Astrocyte (in vitro differentiated cells and primary cell): ENCODE data around the gene PRRX2. TPM values are rescaled to one million over a fixed set of nuclear protein-coding genes. Genes with fewer than 3 reads are reported as not detected.
"Not testable (repeated sequence)": the region's sequence is repeated elsewhere in the genome, so short reads cannot be mapped to it uniquely, and the experiment has no call there.

Experiments used
- DNase-seq: peaks from one replicate; pipeline ENCODE4 v3.0.0-alpha.2; 2010; ENCODE audit warnings: low read depth
- FAIRE-seq: peaks from 2 replicates; lab custom pipeline; 2011; peaks lifted over from hg19 to GRCh38; lab: Jason Lieb, UNC
- H2AFZ ChIP-seq: 2 replicates; pipeline ENCODE4 v1.6.0; 2012; ENCODE audit warnings: low read depth, low read length, inconsistent platforms
- H3K27ac ChIP-seq: 2 replicates; pipeline ENCODE4 v1.5.1; 2011; ENCODE audit warnings: low read depth, low read length, inconsistent platforms
- H3K27me3 ChIP-seq: 2 replicates; pipeline ENCODE4 v1.6.0; 2011; ENCODE audit warnings: low read length, inconsistent platforms; ENCODE audit not compliant: insufficient read depth
- H3K36me3 ChIP-seq: 2 replicates; pipeline ENCODE4 v1.5.1; 2011; ENCODE audit warnings: low read length, inconsistent platforms; ENCODE audit not compliant: insufficient read depth
- H3K4me1 ChIP-seq: 2 replicates; pipeline ENCODE4 v1.5.1; 2011; ENCODE audit warnings: low read length, inconsistent platforms; ENCODE audit not compliant: insufficient read depth
- H3K4me2 ChIP-seq: 2 replicates; pipeline ENCODE4 v1.6.0; 2012; ENCODE audit warnings: low read length, inconsistent platforms
- H3K4me3 ChIP-seq: 2 replicates; pipeline ENCODE4 v1.5.1; 2011; ENCODE audit warnings: low read depth, mild to moderate bottlenecking, low read length, inconsistent platforms; ENCODE audit not compliant: insufficient read depth
- H3K79me2 ChIP-seq: 2 replicates; pipeline ENCODE4 v1.6.0; 2012; ENCODE audit warnings: mild to moderate bottlenecking, low read length, inconsistent platforms; ENCODE audit not compliant: insufficient read depth
- H3K9ac ChIP-seq: 2 replicates; pipeline ENCODE4 v1.6.0; 2012; ENCODE audit warnings: mild to moderate bottlenecking, low read length, inconsistent platforms
- H3K9me3 ChIP-seq: 2 replicates; pipeline ENCODE4 v1.5.1; 2012; ENCODE audit warnings: low read depth, mild to moderate bottlenecking, low read length, inconsistent platforms; ENCODE audit not compliant: insufficient read depth
- H4K20me1 ChIP-seq: 2 replicates; pipeline ENCODE4 v1.6.0; 2012; ENCODE audit warnings: low read length, inconsistent platforms; ENCODE audit not compliant: insufficient read depth
- H3K27ac Mint-ChIP-seq: one replicate; pipeline ENCODE4 v1.8.0; 2021; ENCODE audit warnings: mild to moderate bottlenecking, mixed read lengths; ENCODE audit not compliant: unreplicated experiment
- H3K27me3 Mint-ChIP-seq: one replicate; pipeline ENCODE4 v1.8.0; 2021; ENCODE audit warnings: low read depth, mixed read lengths; ENCODE audit not compliant: unreplicated experiment
- H3K36me3 Mint-ChIP-seq: one replicate; pipeline ENCODE4 v1.8.0; 2021; ENCODE audit warnings: low read depth, mixed read lengths; ENCODE audit not compliant: unreplicated experiment
- H3K4me1 Mint-ChIP-seq: one replicate; pipeline ENCODE4 v1.8.0; 2021; ENCODE audit warnings: low read depth, mixed read lengths; ENCODE audit not compliant: unreplicated experiment
- H3K4me3 Mint-ChIP-seq: one replicate; pipeline ENCODE4 v1.8.0; 2021; ENCODE audit warnings: mild to moderate bottlenecking, moderate library complexity, mixed read lengths; ENCODE audit not compliant: unreplicated experiment
- H3K9me3 Mint-ChIP-seq: one replicate; pipeline ENCODE4 v1.8.0; 2021; ENCODE audit warnings: mild to moderate bottlenecking, mixed read lengths; ENCODE audit not compliant: unreplicated experiment
- EZH2 ChIP-seq: IDR thresholded peaks from 2 replicates; pipeline ENCODE4 v1.6.1; 2012; ENCODE audit warnings: mild to moderate bottlenecking, low read length, inconsistent platforms; ENCODE audit not compliant: insufficient read depth
- total RNA-seq: library from RNA; stranded (reverse); gene quantifications from 2 replicates; pipeline ENCODE4 v1.2.1, GENCODE V29; 2021
- TF ChIP-seq, protein P1 (sequence below): IDR thresholded peaks from 2 replicates; pipeline ENCODE4 v1.5.1; 2011; ENCODE audit warnings: low read depth, mild to moderate bottlenecking, inconsistent platforms, low read length, moderate library complexity; ENCODE audit not compliant: insufficient read depth

PRRX2 gene
- total RNA-seq, 1 donor from 2014 or later, result not detected

GRCh38 chr9:129757045-129757444 is 91.6 kb downstream of the PRRX2 start:
- H3K9me3 ChIP-seq, result no peaks in the 10 kb centered on the region
- H3K4me2 ChIP-seq, result no peak overlapping the region
- DNase-seq (no peak), FAIRE-seq (no peak)
- no peak overlapping the region for H3K9ac ChIP-seq
- H3K4me1 Mint-ChIP-seq, result peaks cover 7% of the 10 kb centered on the region
- H3K36me3 Mint-ChIP-seq, result no peaks in the 10 kb centered on the region
- TF ChIP-seq EZH2, result no peak
- TF ChIP-seq, protein P1, sequence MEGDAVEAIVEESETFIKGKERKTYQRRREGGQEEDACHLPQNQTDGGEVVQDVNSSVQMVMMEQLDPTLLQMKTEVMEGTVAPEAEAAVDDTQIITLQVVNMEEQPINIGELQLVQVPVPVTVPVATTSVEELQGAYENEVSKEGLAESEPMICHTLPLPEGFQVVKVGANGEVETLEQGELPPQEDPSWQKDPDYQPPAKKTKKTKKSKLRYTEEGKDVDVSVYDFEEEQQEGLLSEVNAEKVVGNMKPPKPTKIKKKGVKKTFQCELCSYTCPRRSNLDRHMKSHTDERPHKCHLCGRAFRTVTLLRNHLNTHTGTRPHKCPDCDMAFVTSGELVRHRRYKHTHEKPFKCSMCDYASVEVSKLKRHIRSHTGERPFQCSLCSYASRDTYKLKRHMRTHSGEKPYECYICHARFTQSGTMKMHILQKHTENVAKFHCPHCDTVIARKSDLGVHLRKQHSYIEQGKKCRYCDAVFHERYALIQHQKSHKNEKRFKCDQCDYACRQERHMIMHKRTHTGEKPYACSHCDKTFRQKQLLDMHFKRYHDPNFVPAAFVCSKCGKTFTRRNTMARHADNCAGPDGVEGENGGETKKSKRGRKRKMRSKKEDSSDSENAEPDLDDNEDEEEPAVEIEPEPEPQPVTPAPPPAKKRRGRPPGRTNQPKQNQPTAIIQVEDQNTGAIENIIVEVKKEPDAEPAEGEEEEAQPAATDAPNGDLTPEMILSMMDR, result no peak
- peaks cover 35% of the 10 kb centered on the region for H3K27me3 Mint-ChIP-seq
- no peaks in the 10 kb centered on the region for H3K79me2 ChIP-seq
- H3K27ac ChIP-seq, result no peak overlapping the region
- H3K36me3 ChIP-seq, result no peaks in the 10 kb centered on the region
- peaks cover 6% of the 10 kb centered on the region for H3K27me3 ChIP-seq
- H3K4me3 ChIP-seq, result no peak overlapping the region
- no peak overlapping the region for H3K27ac Mint-ChIP-seq
- peaks cover 16% of the 10 kb centered on the region for H3K4me1 ChIP-seq
- no peaks in the 10 kb centered on the region for H4K20me1 ChIP-seq
- H3K9me3 Mint-ChIP-seq, result no peaks in the 10 kb centered on the region
- no peak overlapping the region for H2AFZ ChIP-seq
- H3K4me3 Mint-ChIP-seq, result no peak overlapping the region

DNA sequence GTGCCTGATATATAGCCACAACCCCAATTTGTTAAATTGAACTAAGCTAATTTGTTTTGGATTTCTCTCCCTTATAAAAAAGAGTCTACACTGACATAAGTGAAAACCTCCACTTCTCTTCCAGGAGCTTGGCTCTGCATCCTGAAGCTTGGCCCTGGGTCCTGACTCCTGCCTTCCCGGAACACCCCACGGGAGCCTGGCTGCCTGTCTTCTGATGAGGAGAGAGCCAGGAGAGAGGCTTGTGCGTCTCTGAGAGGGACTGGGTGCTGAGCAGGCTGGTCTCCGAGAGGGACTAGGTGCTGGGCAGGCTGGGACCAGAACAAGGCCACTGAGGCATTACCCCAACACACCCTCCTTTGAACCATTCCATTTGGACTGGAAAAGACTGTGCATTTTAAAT is 93.9 kb downstream of the PRRX2 start:
- no peak overlapping the region for H3K9ac ChIP-seq
- H3K36me3 ChIP-seq, result no peaks in the 10 kb centered on the region
- H3K4me1 Mint-ChIP-seq, result peaks cover 8% of the 10 kb centered on the region
- no peak overlapping the region for H2AFZ ChIP-seq
- FAIRE-seq (no peak), DNase-seq (no peak)
- no peak overlapping the region for H3K27ac ChIP-seq
- H3K27ac Mint-ChIP-seq, result no peak overlapping the region
- no peak overlapping the region for H3K4me3 Mint-ChIP-seq
- no peaks in the 10 kb centered on the region for H4K20me1 ChIP-seq
- no peaks in the 10 kb centered on the region for H3K9me3 Mint-ChIP-seq
- TF ChIP-seq, protein P1, result no peak
- no peak for TF ChIP-seq EZH2
- H3K27me3 ChIP-seq, result no peaks in the 10 kb centered on the region
- H3K4me2 ChIP-seq, result no peak overlapping the region
- H3K27me3 Mint-ChIP-seq, result peaks cover 21% of the 10 kb centered on the region
- no peaks in the 10 kb centered on the region for H3K36me3 Mint-ChIP-seq
- no peaks in the 10 kb centered on the region for H3K9me3 ChIP-seq
- no peaks in the 10 kb centered on the region for H3K79me2 ChIP-seq
- no peak overlapping the region for H3K4me3 ChIP-seq
- peaks cover 14% of the 10 kb centered on the region for H3K4me1 ChIP-seq

GRCh38 chr9:129759804-129760502 is 94.5 kb downstream of the PRRX2 start:
- no peaks in the 10 kb centered on the region for H3K9me3 Mint-ChIP-seq
- H3K4me3 ChIP-seq, result no peak overlapping the region
- no peak overlapping the region for H3K27ac ChIP-seq

GRCh38 chr9:129760784-129761183 is 95.3 kb downstream of the PRRX2 start:
- H4K20me1 ChIP-seq, DNase-seq: not testable (repeated sequence)

More at GRCh38 chr9:129759804-129760502, 94.5 kb downstream of the PRRX2 start:
- Mint-ChIP-seq H3K27me3 (peaks cover 21% of the 10 kb centered on the region), H3K27ac (no peak overlapping the region), H3K4me1 (peaks cover 8% of the 10 kb centered on the region), H3K4me3 (no peak overlapping the region), H3K36me3 (no peaks in the 10 kb centered on the region)
- Histone ChIP-seq H3K79me2 (no peaks in the 10 kb centered on the region), H3K36me3 (no peaks in the 10 kb centered on the region), H4K20me1 (no peaks in the 10 kb centered on the region), H3K9me3 (no peaks in the 10 kb centered on the region), H3K4me1 (peaks cover 14% of the 10 kb centered on the region), H3K9ac (no peak overlapping the region), H3K27me3 (no peaks in the 10 kb centered on the region), H3K4me2 (no peak overlapping the region), H2AFZ (no peak overlapping the region)
- no peak for DNase-seq
- no peak for FAIRE-seq
- TF ChIP-seq, protein P1, result no peak
- no peak for TF ChIP-seq EZH2

More at GRCh38 chr9:129760784-129761183, 95.3 kb downstream of the PRRX2 start:
- not testable (repeated sequence) for H3K4me1 Mint-ChIP-seq, FAIRE-seq, H3K27me3 ChIP-seq, H3K4me3 Mint-ChIP-seq, H3K9me3 Mint-ChIP-seq, H3K36me3 Mint-ChIP-seq, H3K9ac ChIP-seq, H3K4me3 ChIP-seq, H3K27ac ChIP-seq, H2AFZ ChIP-seq, H3K4me2 ChIP-seq, H3K79me2 ChIP-seq, H3K27ac Mint-ChIP-seq, H3K36me3 ChIP-seq, H3K9me3 ChIP-seq
- peaks cover 14% of the 10 kb centered on the region for H3K4me1 ChIP-seq
- peaks cover 17% of the 10 kb centered on the region for H3K27me3 Mint-ChIP-seq
